SU-DHL-6 (cell line): Measurements from ENCODE around the gene OGT.

Experiments used
- CTCF ChIP-seq: fragments of 200-600 bp; sonication (generic); IDR thresholded peaks from one replicate; pipeline ENCODE4 v1.5.1; 2017; ENCODE audit warnings: antibody characterized with exemption, mild to moderate bottlenecking, low read length, moderate library complexity; ENCODE audit not compliant: insufficient read depth, poor library complexity, severe bottlenecking
- EZH2phosphoT487 ChIP-seq: fragments of 200-600 bp; sonication (generic), shearing (Covaris generic); conservative IDR thresholded peaks from 2 replicates; pipeline ENCODE4 v1.6.1; 2018; ENCODE audit warnings: mild to moderate bottlenecking, antibody characterized with exemption, low read length, moderate library complexity, mixed read lengths

GRCh38 chrX:71489540-71489939 is 43.4 kb upstream of the OGT start:
- TF ChIP-seq CTCF (no peak), EZH2phosphoT487 (no peak)
